Ishikawa (cell line): ENCODE measurements around the gene ZGRF1.

Source experiments
- CEBPB ChIP-seq: IDR thresholded peaks from 2 replicates; pipeline ENCODE4 v1.6.1; 2012
- FOXM1 ChIP-seq: IDR thresholded peaks from 2 replicates; pipeline ENCODE4 v1.6.1; 2012; ENCODE audit warnings: low read depth, borderline replicate concordance
- TCF12 ChIP-seq: IDR thresholded peaks from 2 replicates; pipeline ENCODE4 v1.6.1; 2012; ENCODE audit warnings: low read depth
- YY1 ChIP-seq: IDR thresholded peaks from 2 replicates; pipeline ENCODE4 v1.6.1; 2012; ENCODE audit warnings: low read depth
- TF ChIP-seq, protein P1 (sequence below): IDR thresholded peaks from 2 replicates; pipeline ENCODE4 v1.6.1; 2012; ENCODE audit warnings: low read depth, mild to moderate bottlenecking

DNA sequence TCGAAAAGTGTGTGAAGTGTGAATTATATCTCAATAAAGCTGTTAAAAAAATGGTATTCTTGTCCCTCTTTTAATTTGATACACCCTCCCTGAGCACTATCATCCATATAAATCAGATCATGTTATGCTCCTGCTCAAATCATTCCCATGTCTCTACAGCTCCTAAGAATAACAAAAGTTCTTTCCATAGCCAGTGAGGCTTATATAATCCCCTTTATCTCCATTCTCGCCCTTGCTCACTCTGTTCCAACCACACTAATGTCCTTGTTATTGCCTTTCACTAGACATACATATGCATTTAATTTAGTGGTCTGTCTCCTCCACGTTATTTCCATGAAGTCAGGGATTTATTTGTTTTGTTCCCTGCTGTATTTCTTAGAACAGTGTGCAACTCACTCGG lies 10.5 kb downstream of the ZGRF1 start:
- no peak for TF ChIP-seq FOXM1
- TF ChIP-seq CEBPB: no peak
- no peak for TF ChIP-seq TCF12
- TF ChIP-seq, protein P1, sequence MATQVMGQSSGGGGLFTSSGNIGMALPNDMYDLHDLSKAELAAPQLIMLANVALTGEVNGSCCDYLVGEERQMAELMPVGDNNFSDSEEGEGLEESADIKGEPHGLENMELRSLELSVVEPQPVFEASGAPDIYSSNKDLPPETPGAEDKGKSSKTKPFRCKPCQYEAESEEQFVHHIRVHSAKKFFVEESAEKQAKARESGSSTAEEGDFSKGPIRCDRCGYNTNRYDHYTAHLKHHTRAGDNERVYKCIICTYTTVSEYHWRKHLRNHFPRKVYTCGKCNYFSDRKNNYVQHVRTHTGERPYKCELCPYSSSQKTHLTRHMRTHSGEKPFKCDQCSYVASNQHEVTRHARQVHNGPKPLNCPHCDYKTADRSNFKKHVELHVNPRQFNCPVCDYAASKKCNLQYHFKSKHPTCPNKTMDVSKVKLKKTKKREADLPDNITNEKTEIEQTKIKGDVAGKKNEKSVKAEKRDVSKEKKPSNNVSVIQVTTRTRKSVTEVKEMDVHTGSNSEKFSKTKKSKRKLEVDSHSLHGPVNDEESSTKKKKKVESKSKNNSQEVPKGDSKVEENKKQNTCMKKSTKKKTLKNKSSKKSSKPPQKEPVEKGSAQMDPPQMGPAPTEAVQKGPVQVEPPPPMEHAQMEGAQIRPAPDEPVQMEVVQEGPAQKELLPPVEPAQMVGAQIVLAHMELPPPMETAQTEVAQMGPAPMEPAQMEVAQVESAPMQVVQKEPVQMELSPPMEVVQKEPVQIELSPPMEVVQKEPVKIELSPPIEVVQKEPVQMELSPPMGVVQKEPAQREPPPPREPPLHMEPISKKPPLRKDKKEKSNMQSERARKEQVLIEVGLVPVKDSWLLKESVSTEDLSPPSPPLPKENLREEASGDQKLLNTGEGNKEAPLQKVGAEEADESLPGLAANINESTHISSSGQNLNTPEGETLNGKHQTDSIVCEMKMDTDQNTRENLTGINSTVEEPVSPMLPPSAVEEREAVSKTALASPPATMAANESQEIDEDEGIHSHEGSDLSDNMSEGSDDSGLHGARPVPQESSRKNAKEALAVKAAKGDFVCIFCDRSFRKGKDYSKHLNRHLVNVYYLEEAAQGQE: no peak
- no peak for TF ChIP-seq YY1
